Measurements from ENCODE around the gene SCRT2.

The SCRT2 gene

DNA sequence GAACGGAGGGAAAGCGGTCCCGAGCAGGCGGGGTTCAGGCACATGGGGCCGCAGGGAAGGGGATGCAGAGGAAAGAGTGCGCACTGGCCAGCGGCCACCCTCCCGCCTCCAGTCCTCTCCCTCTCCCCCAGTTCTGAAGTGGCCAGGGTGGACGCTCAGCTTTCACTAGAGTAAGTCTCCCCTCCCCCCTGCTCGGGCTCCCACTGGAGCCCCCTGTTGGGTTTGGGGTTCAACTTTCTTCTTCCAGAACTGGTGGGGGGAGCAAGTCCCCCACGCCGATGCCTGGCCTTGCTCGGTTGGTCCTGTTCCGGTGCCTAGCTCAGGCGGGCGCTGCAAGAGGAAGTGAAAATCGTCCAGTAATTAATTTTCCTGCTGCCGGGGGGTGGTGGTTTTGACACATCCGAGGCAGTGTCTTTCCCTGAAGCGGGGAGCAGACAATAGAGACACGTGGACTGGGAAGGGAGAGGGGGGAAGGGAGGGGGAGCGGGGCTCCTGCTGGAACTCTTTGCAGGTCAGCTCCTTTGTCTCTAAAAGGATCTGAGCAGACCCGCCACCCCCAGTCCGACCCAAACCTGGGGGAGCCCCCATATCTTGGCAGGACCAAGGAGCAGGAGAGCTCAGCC is 824 bp upstream of the SCRT2 start:
- no peak for DNase-seq (ENCODE audit: low read depth)
- TF ChIP-seq, protein P1, sequence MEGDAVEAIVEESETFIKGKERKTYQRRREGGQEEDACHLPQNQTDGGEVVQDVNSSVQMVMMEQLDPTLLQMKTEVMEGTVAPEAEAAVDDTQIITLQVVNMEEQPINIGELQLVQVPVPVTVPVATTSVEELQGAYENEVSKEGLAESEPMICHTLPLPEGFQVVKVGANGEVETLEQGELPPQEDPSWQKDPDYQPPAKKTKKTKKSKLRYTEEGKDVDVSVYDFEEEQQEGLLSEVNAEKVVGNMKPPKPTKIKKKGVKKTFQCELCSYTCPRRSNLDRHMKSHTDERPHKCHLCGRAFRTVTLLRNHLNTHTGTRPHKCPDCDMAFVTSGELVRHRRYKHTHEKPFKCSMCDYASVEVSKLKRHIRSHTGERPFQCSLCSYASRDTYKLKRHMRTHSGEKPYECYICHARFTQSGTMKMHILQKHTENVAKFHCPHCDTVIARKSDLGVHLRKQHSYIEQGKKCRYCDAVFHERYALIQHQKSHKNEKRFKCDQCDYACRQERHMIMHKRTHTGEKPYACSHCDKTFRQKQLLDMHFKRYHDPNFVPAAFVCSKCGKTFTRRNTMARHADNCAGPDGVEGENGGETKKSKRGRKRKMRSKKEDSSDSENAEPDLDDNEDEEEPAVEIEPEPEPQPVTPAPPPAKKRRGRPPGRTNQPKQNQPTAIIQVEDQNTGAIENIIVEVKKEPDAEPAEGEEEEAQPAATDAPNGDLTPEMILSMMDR (IDR thresholded peaks at IDR 0.05; ENCODE audit: control insufficient read depth, insufficient read depth, low read depth, low read length, missing control alignments), result no peak
- H3K4me3 ChIP-seq (ENCODE audit: control insufficient read depth, low read depth, low read length), result no peak overlapping the region

DNA sequence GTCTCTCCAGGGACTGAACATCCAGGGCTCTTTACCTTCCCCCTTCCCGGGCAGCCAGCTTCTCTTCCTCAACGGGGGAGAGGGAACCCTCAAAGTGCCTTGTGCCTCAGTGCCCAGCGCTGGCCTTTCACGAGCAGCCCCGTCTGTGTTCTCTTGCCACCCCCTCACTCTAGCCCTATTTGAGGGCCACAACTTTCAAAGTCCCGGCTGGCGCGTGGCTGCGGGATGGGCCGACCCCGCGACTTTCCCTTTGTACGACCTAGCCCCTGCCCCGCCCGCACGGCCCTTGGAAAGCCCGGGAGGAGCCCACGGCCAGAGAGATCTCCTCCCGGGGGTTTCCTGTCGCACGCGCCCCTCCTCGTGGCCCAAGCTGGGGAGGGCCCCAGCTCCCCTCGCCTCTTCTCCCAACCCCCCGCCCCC is 559 bp downstream of the SCRT2 start:
- TF ChIP-seq, protein P1 (IDR thresholded peaks at IDR 0.05; ENCODE audit: control insufficient read depth, insufficient read depth, low read depth, low read length, missing control alignments), result no peak
- H3K4me3 ChIP-seq (ENCODE audit: control insufficient read depth, low read depth, low read length), result no peak overlapping the region

GRCh38 chr20:673603-674001 is 2.0 kb downstream of the SCRT2 start:
- no peak for DNase-seq (ENCODE audit: low read depth)
- no peak overlapping the region for H3K4me3 ChIP-seq (ENCODE audit: control insufficient read depth, low read depth, low read length)
- TF ChIP-seq, protein P1 (IDR thresholded peaks at IDR 0.05; ENCODE audit: control insufficient read depth, insufficient read depth, low read depth, low read length, missing control alignments), result no peak

More for the DNA sequence above, 559 bp downstream of the SCRT2 start:
- DNase-seq (ENCODE audit: low read depth), result no peak

DNA sequence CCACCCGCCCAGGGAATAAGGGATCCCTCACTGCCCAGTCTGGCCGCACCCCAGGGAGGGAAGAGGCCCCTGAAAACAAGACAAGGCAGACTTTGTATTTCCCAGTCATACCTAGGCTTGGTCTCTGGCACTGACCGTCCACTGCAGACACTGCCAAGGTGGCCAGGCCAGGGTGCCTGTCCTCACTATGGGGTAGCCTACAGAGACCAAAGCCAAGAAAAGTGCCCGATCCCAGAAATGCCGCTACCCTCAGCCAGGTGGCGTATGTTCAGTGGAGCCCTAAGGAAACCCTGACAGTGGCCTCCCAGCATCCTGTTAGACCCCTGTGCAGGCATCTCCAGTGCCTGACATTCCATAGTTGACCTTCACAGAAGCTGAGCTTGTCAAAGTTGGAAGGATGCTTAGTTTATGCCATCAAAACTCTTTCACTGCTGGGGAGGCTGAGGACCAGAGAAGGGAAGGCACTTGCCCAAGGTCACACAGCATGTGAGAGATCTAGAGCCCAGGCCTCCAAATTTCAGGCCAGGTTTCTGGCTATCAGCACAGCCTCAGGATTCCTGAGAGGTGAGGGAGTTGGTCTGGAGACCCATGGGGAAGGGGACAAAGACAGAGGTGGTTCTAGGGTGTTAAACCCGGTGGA is 2.5 kb downstream of the SCRT2 start:
- no peak for DNase-seq (ENCODE audit: low read depth)
- H3K4me3 ChIP-seq (ENCODE audit: control insufficient read depth, low read depth, low read length), result no peak overlapping the region
- TF ChIP-seq, protein P1 (IDR thresholded peaks at IDR 0.05; ENCODE audit: control insufficient read depth, insufficient read depth, low read depth, low read length, missing control alignments), result peak; percentile 28

GRCh38 chr20:671252-672030 is 4.2 kb downstream of the SCRT2 start:
- TF ChIP-seq, protein P1 (IDR thresholded peaks at IDR 0.05; ENCODE audit: control insufficient read depth, insufficient read depth, low read depth, low read length, missing control alignments), result no peak
- no peak overlapping the region for H3K4me3 ChIP-seq (ENCODE audit: control insufficient read depth, low read depth, low read length)
- DNase-seq (ENCODE audit: low read depth), result no peak

- DNase-seq (ENCODE audit: low read depth), result no peak
- TF ChIP-seq, protein P1 (IDR thresholded peaks at IDR 0.05; ENCODE audit: control insufficient read depth, insufficient read depth, low read depth, low read length, missing control alignments), result no peak
- H3K4me3 ChIP-seq (ENCODE audit: control insufficient read depth, low read depth, low read length), result no peak overlapping the region
Observed at GRCh38 chr20:669573-669972, 6.0 kb downstream of the SCRT2 start.
